Nephron progenitor cell (in vitro differentiated cells): ENCODE measurements around the gene LTBP4.
"Not testable (repeated sequence)": the region's sequence is repeated elsewhere in the genome, so short reads cannot be mapped to it uniquely, and the experiment has no call there.

Experiments
- DNase-seq: peaks from one replicate; pipeline ENCODE4 v3.0.0; 2021
- H3K27ac Mint-ChIP-seq: 2 replicates; pipeline ENCODE4 v1.8.0; 2021; ENCODE audit warnings: mild to moderate bottlenecking, moderate library complexity, mixed read lengths
- H3K27me3 Mint-ChIP-seq: 2 replicates; pipeline ENCODE4 v1.8.0; 2021; ENCODE audit warnings: mild to moderate bottlenecking, low read depth, mixed read lengths; ENCODE audit not compliant: poor library complexity
- H3K36me3 Mint-ChIP-seq: 2 replicates; pipeline ENCODE4 v1.8.0; 2021; ENCODE audit warnings: low read depth, mixed read lengths
- H3K4me1 Mint-ChIP-seq: 2 replicates; pipeline ENCODE4 v1.8.0; 2021; ENCODE audit warnings: mixed read lengths
- H3K4me3 Mint-ChIP-seq: 2 replicates; pipeline ENCODE4 v1.8.0; 2021; ENCODE audit warnings: mild to moderate bottlenecking, moderate library complexity, mixed read lengths
- H3K9me3 Mint-ChIP-seq: 2 replicates; pipeline ENCODE4 v1.8.0; 2021; ENCODE audit warnings: mild to moderate bottlenecking, moderate library complexity, mixed read lengths
- TF ChIP-seq, protein P1 (sequence below): fragments of 200-600 bp; sonication (generic); IDR thresholded peaks from 2 replicates; pipeline ENCODE4 v1.5.0; 2021; ENCODE audit warnings: antibody characterized with exemption

LTBP4 gene

DNA sequence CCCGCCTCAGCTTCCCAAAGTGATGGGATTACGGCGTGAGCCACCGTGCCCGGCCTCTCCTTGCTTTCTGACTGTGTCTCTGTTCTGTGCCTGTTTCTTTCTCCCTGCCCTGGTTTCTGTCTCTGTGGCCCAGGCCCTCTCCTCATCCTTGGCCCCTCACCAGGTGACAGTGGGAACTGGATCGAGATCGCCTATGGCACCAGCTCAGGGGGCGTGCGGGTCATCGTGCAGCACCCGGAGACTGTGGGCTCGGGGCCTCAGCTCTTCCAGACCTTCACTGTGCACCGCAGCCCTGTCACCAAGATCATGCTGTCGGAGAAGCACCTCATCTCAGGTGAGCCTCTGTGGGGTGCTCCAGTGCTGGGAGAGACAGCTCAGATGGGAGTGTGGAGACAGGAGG, 14.6 kb upstream of the LTBP4 start:
- no peak for DNase-seq
- H3K27ac Mint-ChIP-seq = no peak overlapping the region
- peaks cover 41% of the 10 kb centered on the region for H3K4me1 Mint-ChIP-seq
- peaks cover 48% of the 10 kb centered on the region for H3K36me3 Mint-ChIP-seq
- H3K9me3 Mint-ChIP-seq = no peaks in the 10 kb centered on the region
- H3K4me3 Mint-ChIP-seq = no peak overlapping the region
- H3K27me3 Mint-ChIP-seq = peaks cover 4% of the 10 kb centered on the region
- TF ChIP-seq, protein P1, sequence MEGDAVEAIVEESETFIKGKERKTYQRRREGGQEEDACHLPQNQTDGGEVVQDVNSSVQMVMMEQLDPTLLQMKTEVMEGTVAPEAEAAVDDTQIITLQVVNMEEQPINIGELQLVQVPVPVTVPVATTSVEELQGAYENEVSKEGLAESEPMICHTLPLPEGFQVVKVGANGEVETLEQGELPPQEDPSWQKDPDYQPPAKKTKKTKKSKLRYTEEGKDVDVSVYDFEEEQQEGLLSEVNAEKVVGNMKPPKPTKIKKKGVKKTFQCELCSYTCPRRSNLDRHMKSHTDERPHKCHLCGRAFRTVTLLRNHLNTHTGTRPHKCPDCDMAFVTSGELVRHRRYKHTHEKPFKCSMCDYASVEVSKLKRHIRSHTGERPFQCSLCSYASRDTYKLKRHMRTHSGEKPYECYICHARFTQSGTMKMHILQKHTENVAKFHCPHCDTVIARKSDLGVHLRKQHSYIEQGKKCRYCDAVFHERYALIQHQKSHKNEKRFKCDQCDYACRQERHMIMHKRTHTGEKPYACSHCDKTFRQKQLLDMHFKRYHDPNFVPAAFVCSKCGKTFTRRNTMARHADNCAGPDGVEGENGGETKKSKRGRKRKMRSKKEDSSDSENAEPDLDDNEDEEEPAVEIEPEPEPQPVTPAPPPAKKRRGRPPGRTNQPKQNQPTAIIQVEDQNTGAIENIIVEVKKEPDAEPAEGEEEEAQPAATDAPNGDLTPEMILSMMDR = no peak

DNA sequence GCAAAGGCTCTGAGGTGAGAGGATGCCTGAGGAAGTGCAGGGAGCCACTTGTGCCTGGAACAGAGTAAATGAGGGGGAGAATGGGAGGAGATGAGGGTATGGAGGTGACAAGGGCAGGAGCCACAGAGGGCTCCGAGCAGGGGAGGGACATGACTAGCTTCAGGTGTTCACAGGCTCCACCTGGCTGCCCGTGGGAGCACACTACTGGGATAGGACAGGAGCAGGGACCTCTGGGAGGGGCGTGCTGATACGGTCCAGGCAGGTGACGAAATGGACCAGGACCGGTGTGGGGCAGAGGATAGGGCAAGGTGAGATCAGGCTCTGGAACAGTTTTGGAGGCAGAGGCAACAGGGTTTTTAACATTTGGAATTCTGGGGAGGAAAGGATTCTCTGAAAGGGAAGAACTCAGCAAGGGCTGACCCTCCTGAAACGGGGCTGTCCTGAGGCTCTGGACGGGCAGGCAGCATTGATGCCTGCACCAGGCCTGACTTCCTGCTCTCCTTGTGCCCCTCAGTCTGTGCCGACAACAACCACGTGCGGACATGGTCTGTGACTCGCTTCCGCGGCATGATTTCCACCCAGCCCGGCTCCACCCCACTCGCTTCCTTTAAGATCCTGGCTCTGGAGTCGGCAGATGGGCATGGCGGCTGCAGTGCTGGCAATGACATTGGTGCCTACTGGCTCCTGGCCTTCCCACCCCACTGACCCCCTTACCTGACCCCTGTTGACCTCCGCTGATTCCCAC, 12.9 kb upstream of the LTBP4 start:
- Mint-ChIP-seq H3K27ac (peak overlapping the region; percentile 36), H3K4me3 (no peak overlapping the region), H3K4me1 (peaks cover 35% of the 10 kb centered on the region), H3K27me3 (peaks cover 6% of the 10 kb centered on the region), H3K9me3 (no peaks in the 10 kb centered on the region), H3K36me3 (peaks cover 47% of the 10 kb centered on the region)
- DNase-seq = no peak
- TF ChIP-seq, protein P1 = no peak

DNA sequence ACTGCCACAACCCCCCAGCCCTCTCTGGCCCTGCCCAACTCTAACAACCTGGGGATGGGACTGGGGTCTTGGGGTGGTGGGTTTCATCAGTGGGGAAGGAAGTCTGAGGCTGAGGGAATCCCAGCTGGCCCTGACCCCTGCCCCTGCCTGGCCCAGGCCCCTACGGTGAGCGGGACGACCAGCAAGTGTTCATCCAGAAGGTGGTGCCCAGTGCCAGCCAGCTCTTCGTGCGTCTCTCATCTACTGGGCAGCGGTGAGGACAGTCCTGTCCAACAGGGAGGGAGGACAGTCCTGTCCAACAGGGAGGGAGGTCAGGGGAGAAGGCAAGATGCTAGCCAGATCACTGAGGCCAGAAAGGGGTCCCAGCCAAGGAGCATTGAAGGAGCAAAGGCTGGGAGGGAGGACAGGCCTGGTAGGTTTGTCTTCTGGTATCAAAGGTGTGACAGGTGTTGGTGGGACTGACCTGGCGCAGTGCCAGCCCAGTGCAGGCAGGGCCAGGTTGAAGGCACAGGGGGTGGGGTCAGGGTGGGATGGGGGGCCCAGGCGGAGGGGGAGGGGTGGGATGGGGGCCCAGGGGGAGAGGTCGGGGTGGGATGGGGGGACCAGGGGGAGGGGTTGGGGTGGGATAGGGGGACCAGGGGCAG, 12.1 kb upstream of the LTBP4 start:
- Mint-ChIP-seq H3K36me3 (peaks cover 43% of the 10 kb centered on the region), H3K4me1 (peaks cover 30% of the 10 kb centered on the region), H3K4me3 (no peak overlapping the region), H3K9me3 (no peaks in the 10 kb centered on the region), H3K27me3 (peaks cover 8% of the 10 kb centered on the region), H3K27ac (no peak overlapping the region)
- no peak for DNase-seq
- TF ChIP-seq, protein P1 = no peak

DNA sequence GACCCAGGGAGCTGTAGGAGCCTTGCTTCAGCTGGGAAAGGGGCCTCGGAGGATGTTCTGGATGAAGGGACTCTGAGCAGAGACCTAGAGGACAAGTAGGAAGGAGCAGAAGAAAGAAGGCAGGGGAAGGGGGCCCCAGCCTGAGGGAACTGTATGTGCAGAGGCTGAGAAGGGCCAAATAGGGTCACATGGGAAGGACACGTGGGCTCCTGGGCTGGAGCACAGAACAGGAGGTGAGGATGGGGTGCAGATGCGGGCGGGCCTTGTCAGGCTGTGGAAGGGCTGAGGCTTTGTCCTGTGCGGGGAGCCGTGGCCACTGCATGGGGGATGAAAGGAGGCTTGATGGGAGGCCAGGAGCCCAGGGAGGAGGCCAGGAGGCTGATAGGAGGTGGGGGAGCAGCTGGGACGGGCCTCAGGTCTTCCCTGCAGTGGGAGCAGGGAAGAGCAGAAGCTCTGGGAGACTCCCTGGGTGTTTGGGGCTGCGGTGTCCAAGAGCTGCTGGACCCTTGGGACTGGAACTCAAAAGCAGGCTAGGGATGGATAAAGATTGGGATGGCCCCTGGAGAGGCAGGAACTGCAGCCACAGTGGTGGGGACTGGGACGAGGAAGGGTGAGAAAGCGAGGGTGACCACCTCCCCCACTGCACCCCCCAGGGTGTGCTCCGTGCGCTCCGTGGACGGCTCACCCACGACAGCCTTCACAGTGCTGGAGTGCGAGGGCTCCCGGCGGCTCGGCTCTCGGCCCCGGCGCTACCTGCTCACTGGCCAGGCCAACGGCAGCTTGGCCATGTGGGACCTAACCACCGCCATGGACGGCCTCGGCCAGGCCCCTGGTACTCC, 11.4 kb upstream of the LTBP4 start:
- H3K27ac Mint-ChIP-seq = no peak overlapping the region
- TF ChIP-seq, protein P1 = no peak
- peaks cover 31% of the 10 kb centered on the region for H3K4me1 Mint-ChIP-seq

DNA sequence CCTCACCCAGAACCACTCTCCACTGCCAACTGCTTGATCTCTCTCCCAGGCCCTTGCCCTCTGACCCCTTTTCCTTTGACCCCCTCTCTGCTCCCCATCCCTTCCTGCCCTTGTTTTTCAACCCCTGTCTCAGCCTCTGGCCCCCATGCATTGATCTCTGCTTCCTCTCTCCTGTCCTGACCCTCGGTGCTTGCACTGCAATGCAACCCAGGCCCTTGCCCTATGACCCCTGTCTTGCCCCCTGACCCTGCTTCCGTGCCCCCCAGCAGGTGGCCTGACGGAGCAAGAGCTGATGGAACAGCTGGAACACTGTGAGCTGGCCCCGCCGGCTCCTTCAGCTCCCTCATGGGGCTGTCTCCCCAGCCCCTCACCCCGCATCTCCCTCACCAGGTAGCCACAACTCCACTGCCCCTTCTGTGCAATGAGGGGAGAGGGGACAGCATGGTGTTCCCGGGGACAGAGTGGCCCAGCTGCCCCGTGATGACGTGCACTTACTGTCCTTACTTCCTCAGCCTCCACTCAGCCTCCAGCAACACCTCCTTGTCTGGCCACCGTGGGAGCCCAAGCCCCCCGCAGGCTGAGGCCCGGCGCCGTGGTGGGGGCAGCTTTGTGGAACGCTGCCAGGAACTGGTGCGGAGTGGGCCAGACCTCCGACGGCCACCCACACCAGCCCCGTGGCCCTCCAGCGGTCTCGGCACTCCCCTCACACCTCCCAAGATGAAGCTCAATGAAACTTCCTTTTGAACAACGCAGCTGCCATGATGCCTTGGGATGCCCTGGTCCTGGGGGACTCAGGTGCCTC, 10.5 kb upstream of the LTBP4 start:
- Mint-ChIP-seq H3K27me3 (peaks cover 20% of the 10 kb centered on the region), H3K4me1 (peaks cover 34% of the 10 kb centered on the region), H3K9me3 (no peaks in the 10 kb centered on the region), H3K27ac (peak overlapping the region; percentile 32), H3K36me3 (peaks cover 35% of the 10 kb centered on the region), H3K4me3 (no peak overlapping the region)
- DNase-seq = no peak
- TF ChIP-seq, protein P1 = no peak

More for the DNA sequence above, 11.4 kb upstream of the LTBP4 start:
- Mint-ChIP-seq H3K9me3 (no peaks in the 10 kb centered on the region), H3K36me3 (peaks cover 36% of the 10 kb centered on the region), H3K4me3 (no peak overlapping the region), H3K27me3 (peaks cover 15% of the 10 kb centered on the region)
- no peak for DNase-seq

DNA sequence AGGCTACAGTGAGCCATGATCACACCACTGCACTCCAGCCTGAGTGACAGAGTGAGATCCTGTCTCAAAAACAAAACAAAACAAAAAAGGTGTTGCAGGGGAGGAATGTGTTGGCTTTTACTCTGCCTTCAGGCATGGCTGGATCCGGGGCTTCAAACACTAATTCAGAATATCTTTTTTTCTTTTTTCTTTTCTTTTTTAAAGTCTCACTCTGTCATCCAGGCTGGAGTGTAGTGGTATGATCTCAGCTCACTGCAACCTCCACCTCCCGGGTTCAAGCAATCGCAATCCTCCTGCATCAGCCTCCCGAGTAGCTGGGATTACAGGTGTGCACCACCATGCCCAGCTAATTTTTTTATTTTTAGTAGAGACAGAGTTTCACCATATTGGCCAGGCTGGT, 9.4 kb upstream of the LTBP4 start:
- Mint-ChIP-seq H3K36me3 (peaks cover 24% of the 10 kb centered on the region), H3K4me1 (peaks cover 29% of the 10 kb centered on the region), H3K27me3 (peaks cover 28% of the 10 kb centered on the region)
- H3K9me3 Mint-ChIP-seq, H3K4me3 Mint-ChIP-seq, DNase-seq, H3K27ac Mint-ChIP-seq: not testable (repeated sequence)
